ENCODE measurements around the gene LOXL4. TPM values are rescaled to one million over a fixed set of nuclear protein-coding genes. Genes with fewer than 3 reads are reported as not detected.

LOXL4 gene
- total RNA-seq, 2 experiments from 2014 or later = not detected

DNA sequence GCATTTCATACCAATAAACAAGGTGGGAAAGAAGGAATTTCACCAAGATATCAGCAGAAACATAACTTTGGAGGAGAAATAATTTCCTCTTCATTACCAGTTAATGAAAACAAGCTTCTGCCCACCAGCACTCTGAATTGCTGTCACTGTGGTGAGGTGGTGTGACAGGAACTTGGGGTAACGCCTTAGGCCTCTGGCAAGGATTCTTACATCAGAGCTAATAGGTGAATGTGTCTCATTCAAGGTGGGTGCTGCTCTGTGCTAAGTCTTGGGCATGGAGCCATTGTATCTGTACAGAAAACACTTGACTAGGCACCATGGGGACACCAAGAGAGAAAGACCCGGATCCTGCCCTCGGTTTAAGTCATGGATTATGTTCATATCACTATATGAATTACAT lies 8.3 kb upstream of the LOXL4 start:
- no peak overlapping the region for H3K27ac ChIP-seq (ENCODE audit: low read depth, low read length, poor library complexity, severe bottlenecking)
- no peak for TF ChIP-seq EZH2phosphoT487 (IDR thresholded peaks at IDR 0.05; ENCODE audit: borderline replicate concordance, low read depth, low read length)
- TF ChIP-seq, protein P1, sequence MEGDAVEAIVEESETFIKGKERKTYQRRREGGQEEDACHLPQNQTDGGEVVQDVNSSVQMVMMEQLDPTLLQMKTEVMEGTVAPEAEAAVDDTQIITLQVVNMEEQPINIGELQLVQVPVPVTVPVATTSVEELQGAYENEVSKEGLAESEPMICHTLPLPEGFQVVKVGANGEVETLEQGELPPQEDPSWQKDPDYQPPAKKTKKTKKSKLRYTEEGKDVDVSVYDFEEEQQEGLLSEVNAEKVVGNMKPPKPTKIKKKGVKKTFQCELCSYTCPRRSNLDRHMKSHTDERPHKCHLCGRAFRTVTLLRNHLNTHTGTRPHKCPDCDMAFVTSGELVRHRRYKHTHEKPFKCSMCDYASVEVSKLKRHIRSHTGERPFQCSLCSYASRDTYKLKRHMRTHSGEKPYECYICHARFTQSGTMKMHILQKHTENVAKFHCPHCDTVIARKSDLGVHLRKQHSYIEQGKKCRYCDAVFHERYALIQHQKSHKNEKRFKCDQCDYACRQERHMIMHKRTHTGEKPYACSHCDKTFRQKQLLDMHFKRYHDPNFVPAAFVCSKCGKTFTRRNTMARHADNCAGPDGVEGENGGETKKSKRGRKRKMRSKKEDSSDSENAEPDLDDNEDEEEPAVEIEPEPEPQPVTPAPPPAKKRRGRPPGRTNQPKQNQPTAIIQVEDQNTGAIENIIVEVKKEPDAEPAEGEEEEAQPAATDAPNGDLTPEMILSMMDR (conservative IDR thresholded peaks at IDR 0.05; ENCODE audit: low read length) = no peak
- no peak overlapping the region for H3K4me2 ChIP-seq (ENCODE audit: low read length)
- H3K79me2 ChIP-seq (ENCODE audit: insufficient read depth, low read depth, low read length) = no peaks in the 10 kb centered on the region
- no peak overlapping the region for H2AFZ ChIP-seq (ENCODE audit: low read length)
- DNase-seq (ENCODE audit: low spot score) = no peak
- no peaks in the 10 kb centered on the region for H4K20me1 ChIP-seq (ENCODE audit: insufficient read depth, low read length)
- intact Hi-C loops (cut with micrococcal nuclease; ENCODE audit: unreplicated experiment) = no loop called here
- H3K36me3 ChIP-seq (ENCODE audit: insufficient read depth, low read length) = no peaks in the 10 kb centered on the region
- no peaks in the 10 kb centered on the region for H3K4me1 ChIP-seq (ENCODE audit: insufficient read depth, low read length, poor library complexity, severe bottlenecking)
- no peaks in the 10 kb centered on the region for H3K9me2 ChIP-seq (ENCODE audit: insufficient read depth, low read length)
- BruUV-seq (replicated peaks) = no TSS peak
- no peaks in the 10 kb centered on the region; the same call in 1 of the 2 replicates for H3K9me3 ChIP-seq (ENCODE audit: low read length)
- no peak overlapping the region for H3K4me3 ChIP-seq (ENCODE audit: low read depth, low read length, poor library complexity, severe bottlenecking)
- ChIA-PET CTCF (ENCODE audit: unreplicated experiment) (no interaction called here), POLR2A (no interaction called here)

DNA sequence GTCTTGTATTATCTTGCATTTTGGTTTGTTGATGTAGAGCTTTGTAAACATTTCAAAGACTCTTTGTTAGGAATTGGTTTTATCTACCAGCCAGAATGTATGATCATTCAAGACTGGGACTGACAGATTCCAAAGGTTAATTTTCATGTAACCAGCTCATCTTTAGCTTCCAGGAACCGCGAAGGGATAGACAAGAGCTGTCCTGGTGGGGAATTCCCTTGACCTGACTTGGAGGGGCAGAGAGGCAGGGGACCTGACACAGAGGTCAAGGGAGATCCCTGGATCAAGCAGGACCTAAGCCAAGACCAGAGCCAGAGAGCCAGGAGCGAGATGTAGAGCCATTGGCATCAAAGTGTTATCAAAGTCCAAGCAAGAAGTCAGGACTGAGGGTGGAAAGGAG lies 6.6 kb upstream of the LOXL4 start:
- POLR2A ChIA-PET = no interaction called here
- Histone ChIP-seq H3K27ac (ENCODE audit: low read depth, low read length, poor library complexity, severe bottlenecking) (no peak overlapping the region), H4K20me1 (ENCODE audit: insufficient read depth, low read length) (no peaks in the 10 kb centered on the region), H2AFZ (ENCODE audit: low read length) (no peak overlapping the region), H3K9me3 (ENCODE audit: low read length) (no peaks in the 10 kb centered on the region), H3K79me2 (ENCODE audit: insufficient read depth, low read depth, low read length) (no peaks in the 10 kb centered on the region), H3K36me3 (ENCODE audit: insufficient read depth, low read length) (no peaks in the 10 kb centered on the region), H3K9me2 (ENCODE audit: insufficient read depth, low read length) (no peaks in the 10 kb centered on the region), H3K4me2 (ENCODE audit: low read length) (no peak overlapping the region), H3K4me3 (ENCODE audit: low read depth, low read length, poor library complexity, severe bottlenecking) (no peak overlapping the region), H3K4me1 (ENCODE audit: insufficient read depth, low read length, poor library complexity, severe bottlenecking) (no peaks in the 10 kb centered on the region)
- intact Hi-C loops (cut with micrococcal nuclease; ENCODE audit: unreplicated experiment) = no loop called here
- no peak for TF ChIP-seq EZH2phosphoT487 (IDR thresholded peaks at IDR 0.05; ENCODE audit: borderline replicate concordance, low read depth, low read length)
- TF ChIP-seq, protein P1 (conservative IDR thresholded peaks at IDR 0.05; ENCODE audit: low read length) = no peak
- DNase-seq (ENCODE audit: low spot score) = no peak
- no TSS peak for BruUV-seq (replicated peaks)
- CTCF ChIA-PET (ENCODE audit: unreplicated experiment) = no interaction called here

GRCh38 chr10:98273057-98273850 lies 5.3 kb upstream of the LOXL4 start:
- no peak overlapping the region for H3K4me2 ChIP-seq (ENCODE audit: low read length)
- H3K4me1 ChIP-seq (ENCODE audit: insufficient read depth, low read length, poor library complexity, severe bottlenecking) = no peaks in the 10 kb centered on the region
- no peaks in the 10 kb centered on the region for H3K9me3 ChIP-seq (ENCODE audit: low read length)
- no peaks in the 10 kb centered on the region for H3K9me2 ChIP-seq (ENCODE audit: insufficient read depth, low read length)
- no peaks in the 10 kb centered on the region for H3K36me3 ChIP-seq (ENCODE audit: insufficient read depth, low read length)
- H3K27ac ChIP-seq (ENCODE audit: low read depth, low read length, poor library complexity, severe bottlenecking) = no peak overlapping the region
- no TSS peak for BruUV-seq (replicated peaks)
- H2AFZ ChIP-seq (ENCODE audit: low read length) = no peak overlapping the region
- intact Hi-C loops (cut with micrococcal nuclease; ENCODE audit: unreplicated experiment) = no loop called here
- DNase-seq (ENCODE audit: low spot score) = no peak
- no peaks in the 10 kb centered on the region for H3K79me2 ChIP-seq (ENCODE audit: insufficient read depth, low read depth, low read length)
- no peaks in the 10 kb centered on the region for H4K20me1 ChIP-seq (ENCODE audit: insufficient read depth, low read length)
- ChIA-PET POLR2A (no interaction called here), CTCF (ENCODE audit: unreplicated experiment) (no interaction called here)
- TF ChIP-seq, protein P1 (conservative IDR thresholded peaks at IDR 0.05; ENCODE audit: low read length) = no peak
- TF ChIP-seq EZH2phosphoT487 (IDR thresholded peaks at IDR 0.05; ENCODE audit: borderline replicate concordance, low read depth, low read length) = no peak
- H3K4me3 ChIP-seq (ENCODE audit: low read depth, low read length, poor library complexity, severe bottlenecking) = no peak overlapping the region

Measured in OCI-LY7 (cell line).